Thyroid gland (tissue), 4 donors: ENCODE data around the gene PRPSAP2.

Source experiments
- POLR2A ChIP-seq, 2 donors: fragments of 450-650 bp; IDR thresholded peaks; one replicate each; pipeline ENCODE4 v1.6.1; 2017; ENCODE audit warnings: antibody characterized with exemption in 2 of 2, mild to moderate bottlenecking in 2 of 2, moderate library complexity in 1 of 2
- TF ChIP-seq, protein P1 (sequence below), 6 experiments: fragments of 200-600 bp in 3 of 6; fragments of 450-650 bp in 3 of 6; sonication (generic) in 3 of 6; IDR thresholded peaks; one replicate each; pipeline ENCODE4 v1.5.1; 2016 to 2019; ENCODE audit warnings: antibody characterized with exemption in 6 of 6, mild to moderate bottlenecking in 2 of 6, inconsistent platforms in 1 of 6, moderate library complexity in 1 of 6

DNA sequence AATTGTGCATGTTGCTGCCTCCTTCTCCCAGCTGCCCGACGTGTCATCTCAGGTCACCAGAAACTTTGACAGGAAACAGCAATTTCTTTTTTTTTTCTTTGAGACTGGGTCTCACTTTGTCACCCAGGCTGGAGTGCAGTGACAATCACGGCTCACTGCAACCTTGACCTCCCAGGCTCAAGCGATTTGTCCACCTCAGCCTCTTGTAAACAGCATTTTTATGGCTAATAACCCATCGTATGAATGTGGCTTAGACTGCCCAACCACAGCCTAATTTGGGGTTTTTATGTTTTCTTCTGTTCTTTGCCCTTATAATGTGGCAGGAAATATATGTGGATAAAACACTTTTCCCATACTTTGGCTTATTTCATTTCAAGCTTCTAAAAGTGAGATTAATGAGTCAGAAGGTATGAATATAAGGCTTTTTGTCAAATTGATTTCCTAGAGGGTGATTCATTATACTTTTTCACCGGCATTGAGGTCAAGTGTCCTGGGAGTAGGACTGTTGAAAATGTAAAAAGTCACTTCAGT is 63.0 kb downstream of the PRPSAP2 start:
- no peak for TF ChIP-seq POLR2A (IDR thresholded peaks at IDR 0.05)
- TF ChIP-seq, protein P1, sequence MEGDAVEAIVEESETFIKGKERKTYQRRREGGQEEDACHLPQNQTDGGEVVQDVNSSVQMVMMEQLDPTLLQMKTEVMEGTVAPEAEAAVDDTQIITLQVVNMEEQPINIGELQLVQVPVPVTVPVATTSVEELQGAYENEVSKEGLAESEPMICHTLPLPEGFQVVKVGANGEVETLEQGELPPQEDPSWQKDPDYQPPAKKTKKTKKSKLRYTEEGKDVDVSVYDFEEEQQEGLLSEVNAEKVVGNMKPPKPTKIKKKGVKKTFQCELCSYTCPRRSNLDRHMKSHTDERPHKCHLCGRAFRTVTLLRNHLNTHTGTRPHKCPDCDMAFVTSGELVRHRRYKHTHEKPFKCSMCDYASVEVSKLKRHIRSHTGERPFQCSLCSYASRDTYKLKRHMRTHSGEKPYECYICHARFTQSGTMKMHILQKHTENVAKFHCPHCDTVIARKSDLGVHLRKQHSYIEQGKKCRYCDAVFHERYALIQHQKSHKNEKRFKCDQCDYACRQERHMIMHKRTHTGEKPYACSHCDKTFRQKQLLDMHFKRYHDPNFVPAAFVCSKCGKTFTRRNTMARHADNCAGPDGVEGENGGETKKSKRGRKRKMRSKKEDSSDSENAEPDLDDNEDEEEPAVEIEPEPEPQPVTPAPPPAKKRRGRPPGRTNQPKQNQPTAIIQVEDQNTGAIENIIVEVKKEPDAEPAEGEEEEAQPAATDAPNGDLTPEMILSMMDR (IDR thresholded peaks at IDR 0.05) = no peak
